C1 segment of cervical spinal cord (tissue), 14 donors: Measurements from ENCODE around the gene NOXA1.

Experiments
- DNase-seq, 14 donors: peaks; one replicate each; lab custom pipeline; 2025; lab: John Stamatoyannopoulos, UW

NOXA1 gene

DNA sequence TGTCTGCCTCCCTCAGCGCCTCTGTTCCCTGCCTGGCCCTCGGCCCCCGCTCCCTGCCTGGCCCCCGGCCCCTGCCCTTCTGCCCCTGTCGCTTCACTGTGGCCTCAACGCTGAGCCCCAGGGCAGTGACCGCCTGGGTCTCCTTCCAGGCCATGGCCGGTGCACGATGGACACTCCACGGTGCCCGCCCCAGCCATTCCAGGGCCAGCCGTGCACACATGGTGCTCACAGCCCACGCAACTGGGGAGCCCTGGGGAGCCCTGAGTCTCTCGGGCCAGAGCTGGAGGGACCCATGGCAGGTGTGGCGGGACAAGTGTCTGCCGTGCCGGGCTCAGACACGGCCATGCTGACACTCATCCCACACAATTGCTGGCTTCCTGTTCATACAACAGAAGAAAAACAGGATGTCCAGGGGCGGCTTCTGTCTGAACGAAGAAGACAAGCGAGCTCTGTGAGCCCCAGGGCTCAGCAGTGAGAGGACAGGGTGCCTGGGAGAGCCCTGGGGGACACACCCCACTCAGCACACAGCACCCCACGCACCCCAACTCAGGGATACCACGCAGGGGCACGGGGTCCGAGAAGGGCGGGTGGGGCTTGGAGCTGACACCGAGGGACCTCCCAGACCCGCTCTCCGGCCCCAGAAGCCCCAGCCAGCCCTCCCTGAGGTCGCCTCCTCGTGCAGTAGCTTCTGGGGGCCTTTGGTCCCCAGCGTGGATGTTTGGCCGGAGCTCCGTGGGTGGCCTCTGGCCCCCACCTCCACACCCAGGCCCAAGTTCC, 35.9 kb upstream of the NOXA1 start:
- no peak for DNase-seq

DNA sequence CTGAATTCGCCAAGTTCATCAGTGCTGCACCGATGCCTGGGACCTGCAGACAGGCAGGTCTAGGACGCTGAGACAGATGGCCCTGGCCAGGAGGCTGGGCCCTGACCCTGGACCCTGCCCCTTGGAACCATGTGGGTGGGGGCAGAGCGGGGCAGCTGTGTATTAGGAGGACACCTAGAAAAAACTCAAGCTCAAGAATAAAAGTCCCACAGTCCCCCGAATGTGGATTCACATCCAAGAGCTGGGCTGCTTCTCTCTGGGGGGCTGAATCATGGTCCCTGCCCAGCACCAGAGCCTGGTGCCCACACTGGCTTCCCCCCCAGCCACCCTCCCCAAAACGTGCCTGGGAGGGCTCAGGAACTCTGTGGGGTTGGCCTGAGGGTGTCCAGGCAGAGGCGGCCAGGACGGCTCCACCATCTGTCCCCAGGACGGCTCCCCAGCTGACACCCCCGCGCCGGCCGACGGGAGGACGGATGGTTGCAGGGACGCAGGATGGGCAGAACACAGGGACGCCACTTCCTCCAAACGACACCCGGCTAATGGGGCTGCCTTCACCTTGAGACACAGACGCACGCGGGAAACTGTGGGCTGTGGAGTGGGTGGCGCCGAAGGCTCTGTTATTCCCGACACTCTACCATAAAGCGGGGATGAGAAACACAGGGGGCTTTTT, 35.2 kb upstream of the NOXA1 start:
- no peak for DNase-seq

- no peak for DNase-seq
Observed at GRCh38 chr9:137388589-137389427, 34.4 kb upstream of the NOXA1 start.

- no peak for DNase-seq
Observed at GRCh38 chr9:137389428-137389746, 33.8 kb upstream of the NOXA1 start.

DNA sequence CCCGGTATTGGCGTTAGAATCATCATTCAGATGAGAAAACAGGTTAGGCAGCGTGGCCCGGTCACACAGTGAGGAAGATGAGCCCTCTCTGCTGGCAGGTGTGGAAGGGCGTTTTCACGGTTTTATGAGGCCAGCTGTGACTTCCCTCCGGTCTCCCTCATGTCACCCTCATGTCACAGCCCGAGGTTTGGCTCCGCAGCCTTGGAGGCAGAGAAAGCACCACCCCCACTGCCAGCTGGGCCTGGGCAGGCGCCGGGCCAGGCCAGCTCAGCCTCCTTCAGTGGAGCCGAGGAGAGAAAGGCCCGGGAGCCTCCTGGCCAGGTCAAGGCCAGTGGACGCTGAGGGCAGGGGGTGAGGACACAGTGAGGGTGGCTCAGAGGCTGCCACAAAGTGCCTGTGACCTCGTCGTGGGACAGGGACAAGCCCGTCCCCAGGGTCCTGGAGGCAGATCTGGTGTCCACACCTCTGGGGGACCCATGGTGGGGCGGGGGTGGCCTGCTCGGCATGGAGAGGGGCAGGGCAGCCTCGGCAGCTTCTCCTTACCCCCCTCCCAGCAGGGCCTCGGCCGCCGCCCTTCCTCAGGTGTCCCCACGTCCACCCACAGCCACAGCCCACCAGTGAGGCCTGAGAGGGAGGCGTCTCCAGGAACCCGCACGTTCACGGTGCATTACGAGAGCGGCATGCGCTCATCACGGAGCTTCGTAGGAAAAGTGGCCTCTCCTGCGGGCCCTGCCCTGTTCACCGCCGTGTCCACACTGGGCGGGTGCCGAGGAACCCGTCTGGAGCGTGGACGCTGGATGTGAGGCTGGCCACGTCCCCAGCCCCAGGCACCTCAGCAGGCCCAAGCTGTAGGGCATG, 32.4 kb upstream of the NOXA1 start:
- peak in 5 of 14 donors; percentile 7 to 16 (median 10) for DNase-seq

DNA sequence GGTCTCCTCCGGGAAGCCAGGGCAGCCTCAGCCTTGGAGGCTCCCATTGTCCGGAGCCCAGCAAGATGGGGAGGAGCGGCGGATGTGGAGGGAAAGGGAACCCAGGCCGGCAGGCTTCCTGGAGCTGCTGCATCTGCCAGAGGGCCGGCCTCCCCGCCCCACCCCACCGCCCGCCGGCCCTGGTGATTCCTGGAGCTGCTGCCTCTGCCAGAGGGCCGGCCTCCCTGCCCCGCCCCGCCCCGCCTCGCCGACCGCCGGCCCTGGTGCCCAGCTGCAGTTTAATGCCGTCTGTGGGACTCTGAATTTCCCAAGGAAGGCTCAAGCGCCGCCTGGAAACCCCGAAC, 31.8 kb upstream of the NOXA1 start:
- no peak for DNase-seq

GRCh38 chr9:137392232-137393007, 30.8 kb upstream of the NOXA1 start:
- DNase-seq, result no peak

- no peak for DNase-seq
Observed at GRCh38 chr9:137393176-137394150, 29.7 kb upstream of the NOXA1 start.

DNA sequence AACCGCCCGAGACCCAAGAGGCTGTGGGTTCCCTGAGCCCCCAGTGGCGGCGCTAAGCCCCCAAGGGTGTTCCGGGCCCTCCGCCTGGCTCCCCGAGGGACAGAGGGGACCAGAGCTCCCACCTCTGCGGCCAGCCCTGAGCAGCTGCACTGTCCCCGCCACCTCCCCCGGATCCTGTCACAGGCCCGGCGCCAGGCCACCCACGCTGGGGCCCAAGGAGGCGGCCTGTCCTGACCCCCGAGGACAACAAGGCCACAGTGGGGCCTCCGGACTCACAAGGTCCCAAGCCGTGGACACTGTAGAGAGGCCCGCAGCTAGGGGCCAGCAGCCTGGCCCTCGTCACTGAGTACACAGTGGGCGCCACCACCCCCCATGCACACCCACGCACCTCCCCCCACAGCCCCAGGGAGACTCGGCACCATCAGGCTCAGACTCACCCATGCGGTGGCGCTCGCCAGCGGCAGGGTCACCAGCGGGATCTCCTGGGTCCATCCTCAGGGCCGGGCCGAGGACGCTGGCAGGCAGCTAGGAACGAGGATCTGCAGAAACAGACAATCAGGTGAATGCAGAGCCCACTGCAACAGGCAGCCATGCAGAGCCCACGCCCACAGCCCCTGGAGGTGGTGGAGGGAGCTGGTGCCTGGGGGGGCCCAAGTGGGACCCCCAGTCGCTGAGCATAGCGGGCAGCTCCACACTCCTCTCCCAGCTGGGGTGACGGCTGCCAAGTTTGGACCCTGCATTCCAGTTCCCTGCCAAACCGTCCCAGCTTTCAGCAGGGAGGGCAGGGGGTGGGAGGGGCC, 28.1 kb upstream of the NOXA1 start:
- no peak for DNase-seq

GRCh38 chr9:137395666-137396010, 27.6 kb upstream of the NOXA1 start:
- DNase-seq, result no peak

GRCh38 chr9:137396227-137396626, 27.0 kb upstream of the NOXA1 start:
- no peak for DNase-seq

DNA sequence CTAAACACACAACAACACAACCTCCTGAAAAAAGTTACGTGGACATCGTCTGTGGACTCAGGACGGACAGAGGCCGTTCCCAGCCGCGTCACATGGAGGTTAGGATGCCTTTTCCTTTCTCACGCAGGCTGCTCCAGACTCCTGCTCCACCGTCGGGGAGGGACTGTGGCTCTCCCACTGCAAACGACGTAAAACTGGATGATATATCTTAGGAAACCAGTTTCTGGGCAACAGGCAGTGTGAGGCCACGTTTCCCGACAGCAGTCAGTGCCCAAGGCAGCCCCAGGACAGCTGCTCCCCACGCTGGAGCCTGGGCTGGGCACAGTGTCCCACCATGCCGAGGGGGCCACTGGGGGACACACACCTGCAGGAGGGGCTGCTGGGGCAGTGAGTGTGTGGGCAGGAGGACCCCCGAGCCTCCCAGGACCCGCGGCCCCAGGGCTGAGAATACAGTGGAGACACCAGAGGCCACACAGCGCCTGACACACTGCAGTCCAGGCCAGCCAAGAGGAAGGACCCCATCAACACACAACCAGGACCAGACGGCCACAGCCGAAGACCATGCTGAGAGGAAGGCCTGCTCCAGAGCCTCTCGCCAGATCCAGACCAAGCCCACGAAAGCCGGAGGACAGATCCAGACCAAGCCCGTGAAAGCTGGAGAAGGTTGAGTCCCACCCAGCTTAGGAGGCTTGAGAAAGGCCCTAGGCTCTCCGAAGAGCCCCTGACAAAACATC, 26.4 kb upstream of the NOXA1 start:
- DNase-seq, result no peak

GRCh38 chr9:137397675-137398423, 25.3 kb upstream of the NOXA1 start:
- DNase-seq, result no peak

GRCh38 chr9:137398561-137399468, 24.4 kb upstream of the NOXA1 start:
- no peak for DNase-seq

- DNase-seq, result no peak
Observed at GRCh38 chr9:137402746-137403145, 20.4 kb upstream of the NOXA1 start.

DNA sequence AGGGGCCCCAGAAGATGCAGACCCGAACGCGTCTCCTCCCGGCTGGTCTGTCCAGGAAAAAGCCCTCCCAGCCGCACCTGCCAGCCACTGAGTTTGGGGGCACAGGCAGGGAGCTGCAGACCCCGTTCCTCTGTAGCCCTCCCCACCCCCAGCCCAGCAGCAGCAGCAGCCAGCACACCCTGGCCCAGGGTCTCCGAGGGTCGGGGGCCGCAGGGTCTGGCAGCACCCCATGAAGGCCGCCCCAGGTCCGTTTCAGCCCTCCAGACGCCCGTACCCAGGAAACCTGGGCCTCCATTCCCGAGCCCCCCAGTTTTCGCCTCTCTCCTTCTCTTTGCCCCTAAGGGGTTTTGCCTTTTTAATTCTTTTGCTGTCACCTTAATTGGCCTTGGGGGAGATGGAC, 19.9 kb upstream of the NOXA1 start:
- DNase-seq, result no peak
